HG02870 (cell line): ENCODE results near the gene C5orf47.

Experiments used
- ATAC-seq: cut with Tn5 transposase; IDR thresholded peaks from one replicate; pipeline ENCODE4 v1.9.1; 2021; ENCODE audit warnings: mild to moderate bottlenecking, moderate library complexity; ENCODE audit not compliant: unreplicated experiment

C5orf47 gene, protein sequence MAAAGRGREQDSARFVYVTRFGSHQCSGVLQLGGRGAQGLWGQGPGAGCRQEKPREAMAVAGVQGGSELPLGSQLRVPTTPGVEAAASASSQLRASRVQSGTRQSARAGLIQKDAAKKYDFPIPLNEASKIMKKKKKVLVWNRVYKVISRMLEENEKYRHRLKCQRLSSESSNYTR

GRCh38 chr5:173988554-173989431, at the start of gene C5orf47:
Gene C5orf47 (plus strand): TSS chr5:173989170. CDS start chr5:173989264, 94 bp downstream.
- no peak for ATAC-seq

GRCh38 chr5:173940269-173940668, 48.7 kb upstream of the C5orf47 start:
- ATAC-seq: no peak

DNA sequence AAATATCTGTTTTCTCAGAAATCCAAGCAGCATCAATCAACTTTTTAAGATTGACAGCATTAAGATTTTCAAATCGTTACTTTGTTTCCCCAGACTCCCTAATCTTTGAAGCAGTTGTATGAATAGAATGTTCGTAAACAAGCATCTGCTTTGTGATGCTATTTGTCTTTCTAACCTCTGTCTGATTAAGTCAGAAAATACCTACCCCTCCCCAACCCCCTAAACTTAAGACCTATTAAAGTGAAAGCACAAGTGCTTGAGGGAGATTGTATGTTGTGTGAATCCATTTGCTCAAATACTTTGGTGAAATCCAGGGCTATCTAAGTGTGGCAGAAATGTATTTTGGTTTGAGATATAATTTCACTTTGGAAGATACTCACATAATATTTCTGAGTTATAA, 47.9 kb upstream of the C5orf47 start:
- no peak for ATAC-seq

- ATAC-seq: no peak
Observed at GRCh38 chr5:173941758-173942401, 47.1 kb upstream of the C5orf47 start.

DNA sequence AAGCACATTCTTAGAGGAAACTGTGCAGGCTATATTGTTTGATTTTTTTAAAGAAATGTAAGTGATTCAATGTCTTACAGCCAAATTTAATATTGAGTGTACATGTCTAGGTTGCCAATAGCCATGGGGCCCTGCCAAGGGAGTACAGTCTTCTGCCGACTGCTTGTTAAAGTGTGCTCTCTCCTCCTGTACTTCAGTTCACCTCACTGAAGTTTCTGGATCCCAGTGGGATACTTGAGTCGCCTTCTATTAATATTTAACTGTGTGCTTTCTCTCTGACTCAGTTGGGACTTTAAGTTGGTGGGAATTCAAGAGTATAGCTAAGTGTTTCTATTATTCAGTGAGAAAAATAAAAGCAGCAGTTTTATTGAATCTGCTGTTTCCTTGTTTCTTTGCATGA, 44.5 kb upstream of the C5orf47 start:
- ATAC-seq: no peak

GRCh38 chr5:173945160-173945559, 43.8 kb upstream of the C5orf47 start:
- ATAC-seq: no peak

DNA sequence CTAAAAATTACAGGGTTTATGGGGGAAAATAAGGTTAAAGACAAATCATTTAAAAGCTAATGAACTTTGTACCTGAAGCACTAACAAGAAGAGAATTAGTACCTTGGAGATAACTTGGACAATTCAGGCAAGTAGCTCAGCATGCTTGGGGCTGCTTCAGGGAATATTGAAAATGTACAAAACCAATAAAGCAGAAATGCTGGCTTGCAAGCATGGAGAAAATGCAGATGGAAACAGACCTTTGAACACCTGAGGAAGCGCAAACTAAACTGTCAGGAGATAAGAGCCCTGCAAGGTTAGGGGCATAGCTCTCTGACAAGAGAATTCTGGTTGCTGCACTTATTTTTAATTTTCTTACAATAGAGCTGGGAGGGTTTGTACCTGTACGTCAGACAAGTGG, 42.6 kb upstream of the C5orf47 start:
- no peak for ATAC-seq

DNA sequence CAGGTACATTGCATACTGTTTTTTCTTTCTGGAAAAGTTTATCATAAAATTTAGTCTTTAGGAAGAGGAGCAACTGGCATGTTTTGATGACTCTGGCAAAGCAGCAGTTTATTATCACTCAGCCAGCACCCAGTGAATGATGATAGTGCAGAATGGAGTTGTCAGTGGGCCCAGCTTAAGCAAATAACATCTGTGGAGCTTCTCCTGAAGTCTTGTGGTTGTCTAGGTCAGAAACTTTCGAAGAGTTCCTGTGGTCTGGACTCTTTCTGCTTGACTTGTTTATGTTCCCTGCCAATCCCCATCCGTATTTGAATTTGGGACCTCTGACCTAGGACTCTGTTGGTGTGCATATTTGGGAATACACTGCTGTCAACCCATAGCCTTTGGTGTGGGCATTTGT, 38.1 kb upstream of the C5orf47 start:
- ATAC-seq: no peak

- ATAC-seq: no peak
Observed at GRCh38 chr5:173953528-173954090, 35.4 kb upstream of the C5orf47 start.

GRCh38 chr5:173954671-173955521, 34.1 kb upstream of the C5orf47 start:
- no peak for ATAC-seq

- no peak for ATAC-seq
Observed at GRCh38 chr5:173960986-173961385, 28.0 kb upstream of the C5orf47 start.

- ATAC-seq: no peak
Observed at GRCh38 chr5:173961418-173961817, 27.6 kb upstream of the C5orf47 start.

DNA sequence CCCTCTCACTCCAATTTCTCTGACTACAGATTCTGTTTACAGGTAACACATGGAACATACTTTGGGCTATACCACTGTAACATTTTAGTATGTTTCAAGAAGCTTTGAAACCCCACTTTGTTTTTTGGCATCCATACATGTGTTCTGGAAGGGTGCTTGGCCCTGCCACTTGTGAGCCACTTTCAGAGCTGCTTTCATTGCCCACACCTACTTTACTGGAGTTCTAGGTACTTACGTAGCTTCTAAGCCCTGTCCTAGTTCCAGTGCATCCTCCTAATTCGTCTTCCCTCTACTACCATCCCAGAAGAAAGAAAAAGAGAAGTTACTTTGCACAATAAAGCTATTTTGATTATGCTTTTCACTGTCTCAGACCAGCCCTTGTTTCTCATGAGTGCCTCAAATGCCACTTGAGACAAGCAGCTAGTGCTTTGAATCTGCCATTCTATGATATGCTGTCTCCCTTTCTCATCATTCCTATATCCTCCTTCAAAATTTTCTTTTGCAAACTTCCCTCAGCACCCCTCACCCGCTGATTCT, 26.5 kb upstream of the C5orf47 start:
- no peak for ATAC-seq

GRCh38 chr5:173963182-173963838, 25.7 kb upstream of the C5orf47 start:
- no peak for ATAC-seq

DNA sequence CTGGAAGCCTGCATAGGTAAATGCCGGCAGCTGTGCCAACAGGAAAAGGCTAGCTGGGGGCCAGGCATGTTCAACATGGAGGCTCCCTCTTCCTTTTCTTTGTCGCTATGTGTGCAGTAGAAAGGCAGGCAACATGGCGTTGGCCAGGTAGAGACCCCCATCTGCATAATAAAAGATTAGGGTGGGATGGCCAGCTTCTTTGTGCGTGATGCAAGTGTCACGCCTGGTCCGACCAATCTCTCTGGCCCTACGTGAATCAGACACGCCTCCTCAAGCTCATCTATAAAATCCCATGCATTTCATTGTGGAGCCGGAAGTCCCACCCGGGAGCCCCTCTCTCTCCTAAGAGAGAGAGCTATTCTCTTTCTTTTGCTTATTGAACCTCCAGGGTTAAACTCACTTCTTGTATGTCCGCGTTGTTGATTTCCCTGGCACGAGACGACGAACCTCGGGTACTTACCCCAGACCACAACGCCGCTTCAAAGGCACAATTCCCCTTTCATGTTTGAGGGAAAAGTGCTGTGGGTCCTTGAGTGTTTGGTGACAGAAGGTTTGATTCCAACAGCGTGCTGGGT, 25.0 kb upstream of the C5orf47 start:
- ATAC-seq: no peak

- ATAC-seq: no peak
Observed at GRCh38 chr5:173964506-173964905, 24.5 kb upstream of the C5orf47 start.

DNA sequence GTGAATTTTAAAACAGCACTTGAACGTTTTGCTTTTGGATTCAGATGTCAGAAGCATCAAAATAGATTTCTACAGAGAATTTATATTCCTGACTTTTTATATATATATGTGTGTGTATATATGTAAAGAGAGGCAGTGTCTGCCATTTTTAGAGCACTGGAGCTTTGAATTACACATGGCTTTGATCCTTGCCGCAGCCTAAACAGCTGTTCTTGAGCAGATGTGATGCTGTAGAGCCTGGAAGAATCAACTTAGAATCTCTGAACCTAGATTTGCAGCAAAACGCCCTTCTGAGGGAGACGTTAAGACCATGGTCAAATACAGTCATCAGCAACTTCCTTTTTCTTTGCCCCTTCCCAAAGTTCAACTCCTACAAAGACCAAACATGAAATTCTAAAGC, 21.7 kb upstream of the C5orf47 start:
- no peak for ATAC-seq

DNA sequence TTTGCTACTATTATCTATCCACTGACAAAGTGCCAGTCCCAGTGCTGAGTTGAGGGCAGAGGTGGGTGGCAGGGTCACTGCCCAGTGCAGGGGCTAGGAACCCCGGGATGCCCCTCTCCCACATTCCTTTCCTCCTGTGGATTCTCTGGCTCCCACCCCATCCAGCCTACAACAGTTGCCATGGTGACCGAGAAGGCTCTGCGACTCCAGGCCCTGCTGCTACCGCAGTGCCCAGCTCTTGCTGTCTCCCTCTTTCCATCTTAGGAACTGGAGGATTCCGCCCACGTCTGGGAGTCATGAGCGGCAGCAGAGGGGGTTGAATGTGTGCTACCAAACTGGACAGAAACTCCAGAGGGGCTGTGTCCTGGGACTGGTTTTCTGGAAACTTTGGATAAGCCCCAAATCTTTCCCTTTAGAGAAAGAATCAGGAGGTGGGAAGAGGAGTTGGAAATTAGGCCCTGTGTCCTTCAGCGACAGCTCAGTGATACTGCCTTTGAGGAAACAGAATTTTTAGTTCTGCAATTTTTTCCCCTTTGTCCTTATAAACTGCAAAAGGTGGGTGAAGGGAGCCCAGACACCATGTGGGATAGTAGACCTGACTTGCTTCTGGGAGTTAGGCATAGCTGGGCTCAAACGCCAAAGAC, 20.7 kb upstream of the C5orf47 start:
- ATAC-seq: no peak
